ENCODE data around the gene SREK1.
A peak's percentile ranks its signal among the peaks of the same experiment; 100 is the strongest.
"Not testable (repeated sequence)": the region's sequence is repeated elsewhere in the genome, so short reads cannot be mapped to it uniquely, and the experiment has no call there.

Gene SREK1

GRCh38 chr5:66144074-66144833, at the start of gene SREK1:
SREK1 (plus strand) TSS chr5:66144300; CDS start chr5:66144377, 77 bp downstream.
- DNase-seq = peak; percentile 98

- DNase-seq = no peak
These were observed 43.2 kb upstream of the SREK1 start for GRCh38 chr5:66100851-66101250.

- no peak for DNase-seq
These were observed 30.9 kb upstream of the SREK1 start for GRCh38 chr5:66113160-66113559.

- DNase-seq = peak; percentile 70
These were observed 25.8 kb upstream of the SREK1 start for GRCh38 chr5:66118304-66118703.

DNA sequence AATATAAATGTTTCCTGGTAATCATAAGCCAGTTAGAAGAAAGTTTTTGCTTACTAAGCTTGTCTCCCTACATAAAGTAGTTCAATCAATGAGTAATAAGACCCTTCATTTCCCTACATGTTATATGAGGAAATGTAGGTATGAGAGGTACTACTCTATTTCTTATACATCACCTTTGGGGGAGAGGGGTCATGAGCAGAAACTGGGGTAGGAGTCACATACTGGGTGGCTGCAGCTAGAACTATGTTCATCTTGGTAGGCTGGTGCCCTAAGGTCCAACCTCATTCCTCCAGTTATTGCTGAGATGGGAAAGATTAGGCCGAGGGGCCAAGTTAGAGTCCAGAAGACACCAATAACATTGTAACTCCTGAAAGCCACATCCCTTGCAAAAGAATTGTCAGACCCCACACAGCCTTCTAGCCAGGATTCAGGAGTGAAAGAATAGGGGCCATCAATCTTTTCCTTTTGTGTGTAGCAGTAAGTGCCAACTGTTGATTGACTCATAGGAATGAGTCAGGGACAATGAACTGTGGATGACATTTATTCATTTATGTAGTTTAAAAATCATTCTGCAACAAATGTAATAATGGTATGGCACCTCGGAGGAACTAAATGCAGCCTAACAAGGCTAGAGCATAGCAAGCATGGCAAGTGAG, 21.6 kb upstream of the SREK1 start:
- DNase-seq = no peak

- peak; percentile 93 for DNase-seq
These were observed 15.0 kb upstream of the SREK1 start for GRCh38 chr5:66129144-66129543.

GRCh38 chr5:66130493-66130892, 13.6 kb upstream of the SREK1 start:
- no peak for DNase-seq

DNA sequence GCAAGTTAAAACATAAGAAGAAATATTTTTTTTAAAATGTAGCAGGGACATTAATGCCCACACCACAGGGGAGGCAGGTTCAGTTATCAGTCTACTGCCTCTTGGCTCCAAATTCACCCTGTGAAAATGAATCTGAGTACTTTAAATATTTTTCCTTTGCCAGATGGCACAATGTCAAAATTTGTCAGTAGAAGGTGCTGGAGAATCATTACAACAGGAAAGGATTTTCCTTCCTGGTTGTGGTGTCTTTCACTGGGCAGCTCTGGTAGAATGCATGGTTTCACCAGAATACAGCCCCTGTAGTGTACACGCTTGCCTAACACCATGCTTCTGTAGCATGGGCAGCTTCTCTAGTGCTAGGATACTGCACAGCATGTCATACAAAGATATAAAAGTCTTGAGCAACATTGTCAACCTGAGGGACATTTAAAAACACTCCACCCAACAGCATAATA, 9.7 kb upstream of the SREK1 start:
- peak; percentile 16 for DNase-seq

- no peak for DNase-seq
These were observed 8.0 kb upstream of the SREK1 start for GRCh38 chr5:66136053-66136452.

DNA sequence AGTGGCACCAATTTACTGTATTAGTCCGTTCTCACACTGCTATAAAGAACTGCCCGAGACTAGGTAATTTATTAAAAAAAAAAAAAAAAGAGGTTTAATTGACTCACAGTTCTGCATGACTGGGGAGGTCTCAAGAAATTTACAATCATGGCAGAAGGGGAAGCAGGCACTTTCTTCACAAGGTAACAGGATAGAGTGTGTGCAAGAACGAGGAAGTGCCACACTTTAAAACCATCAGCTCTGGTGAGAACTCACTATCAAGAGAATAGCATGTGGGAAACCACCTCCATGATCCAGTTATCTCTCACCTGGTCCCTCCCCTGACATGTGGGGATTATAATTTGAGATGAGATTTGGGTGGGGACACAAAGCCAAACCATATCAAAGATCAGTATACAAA, 7.2 kb upstream of the SREK1 start:
- not testable (repeated sequence) for DNase-seq

DNA sequence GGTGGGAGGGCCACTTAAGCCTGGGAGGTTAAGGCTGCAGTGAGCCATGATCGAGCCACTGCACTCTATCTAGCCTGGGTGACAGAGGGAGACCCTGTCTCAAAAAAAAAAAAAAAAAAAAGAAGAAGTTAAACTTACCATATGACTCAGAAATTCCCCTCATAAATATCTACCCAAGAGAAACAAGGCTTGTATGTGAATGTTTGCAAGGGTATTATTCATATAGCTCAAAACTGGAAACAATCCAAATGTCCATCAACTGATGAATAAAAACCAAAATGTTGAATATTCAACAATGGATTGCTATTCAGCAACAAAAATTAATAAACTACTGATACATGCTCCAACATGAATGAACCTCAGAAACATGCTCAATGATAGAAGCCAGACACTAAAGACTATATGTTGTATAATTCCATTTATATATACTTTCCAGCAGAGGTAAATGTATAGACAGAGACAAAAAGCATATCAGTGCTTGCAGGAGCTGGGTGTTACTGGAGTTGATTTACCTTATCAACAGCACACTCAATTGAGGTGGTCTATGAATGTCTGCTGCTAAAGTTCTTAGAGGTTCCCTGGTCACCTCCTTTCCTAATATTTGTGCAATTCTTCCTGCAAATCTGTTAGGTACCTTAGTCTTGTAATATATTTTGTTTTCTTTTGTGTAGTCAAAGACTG, 5.3 kb upstream of the SREK1 start:
- DNase-seq = no peak

DNA sequence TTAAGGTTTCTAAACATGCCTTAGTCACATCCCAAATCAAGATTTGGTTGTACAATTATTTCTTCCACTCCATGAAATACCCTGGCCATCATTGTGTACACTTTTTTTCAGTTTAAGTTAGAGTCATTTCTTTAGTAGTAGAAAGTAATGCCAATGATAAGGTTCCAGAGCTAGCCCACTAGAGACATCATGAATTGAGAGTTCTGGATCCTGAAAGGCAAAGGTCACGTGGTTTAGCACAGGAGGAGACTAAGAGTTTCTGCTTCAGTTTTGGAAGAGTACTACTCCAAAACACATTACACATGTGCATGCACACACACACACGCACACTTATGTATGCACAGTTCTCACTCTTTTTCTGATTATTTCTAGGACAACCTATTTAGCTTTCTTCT, 4.8 kb upstream of the SREK1 start:
- no peak for DNase-seq

GRCh38 chr5:66142417-66142816, 1.7 kb upstream of the SREK1 start:
- no peak for DNase-seq

- DNase-seq = peak; percentile 54
These were observed 527 bp upstream of the SREK1 start for GRCh38 chr5:66143473-66144073.

GRCh38 chr5:66144834-66145390, 812 bp downstream of the SREK1 start:
- peak; percentile 93 for DNase-seq

GRCh38 chr5:66145737-66146136, 1.6 kb downstream of the SREK1 start:
- no peak for DNase-seq

DNA sequence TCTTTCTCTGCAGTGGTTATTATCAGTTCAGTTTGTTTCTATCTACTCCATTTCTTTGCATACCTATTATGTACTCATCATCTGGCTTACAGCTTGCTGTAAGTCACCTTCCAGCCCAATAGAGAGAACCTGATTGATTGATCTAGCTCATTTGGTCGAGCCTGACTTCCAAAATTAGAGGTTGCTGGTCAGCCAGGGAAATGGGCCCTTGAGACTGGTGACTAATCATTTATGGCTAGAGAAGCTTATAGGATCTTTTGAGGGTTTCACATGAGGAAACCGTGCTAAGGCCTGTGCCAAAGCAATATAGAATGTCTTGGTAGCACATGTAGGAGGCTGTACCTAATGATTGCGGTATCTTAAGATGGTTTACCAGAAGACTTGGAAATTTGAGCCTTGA, 5.8 kb downstream of the SREK1 start:
- DNase-seq = peak; percentile 17

DNA sequence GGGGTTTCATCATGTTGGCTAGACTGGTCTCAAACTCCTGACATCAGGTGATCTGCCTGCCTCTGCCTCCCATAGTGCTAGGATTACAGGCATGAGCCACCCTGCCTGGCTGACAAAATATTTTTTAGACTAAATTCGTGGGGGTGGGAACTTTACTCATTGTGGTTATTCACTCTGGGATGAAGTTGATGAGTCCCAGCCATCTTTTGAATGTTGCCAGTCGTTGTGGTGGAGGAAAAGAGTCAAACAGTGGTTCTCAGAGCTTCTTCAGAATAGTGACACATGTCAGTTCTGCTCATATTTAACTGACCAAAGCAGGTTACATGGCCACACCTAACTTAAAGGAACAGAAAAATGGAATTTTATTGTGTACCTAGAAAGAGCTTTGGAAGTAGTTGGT, 6.9 kb downstream of the SREK1 start:
- DNase-seq = no peak

- DNase-seq = no peak
These were observed 7.4 kb downstream of the SREK1 start for GRCh38 chr5:66151491-66151890.

DNA sequence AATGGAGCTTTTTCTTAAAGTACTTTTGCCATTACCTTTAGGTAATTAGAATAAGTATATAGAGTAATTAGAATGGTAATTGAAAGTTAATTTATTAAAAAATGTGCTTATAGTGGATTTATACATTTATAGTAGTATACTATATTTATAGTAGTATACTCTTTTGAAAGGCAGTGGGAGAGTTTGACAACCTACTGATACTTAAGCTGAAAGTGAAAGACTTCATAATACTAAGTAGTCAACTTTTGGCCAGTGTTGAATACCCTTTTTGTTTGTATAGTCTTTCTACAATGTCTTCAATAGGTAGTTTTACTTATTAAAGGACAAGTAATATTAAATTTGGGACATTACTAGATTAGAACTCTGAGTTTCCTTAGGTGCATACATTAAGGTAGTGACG, 12.9 kb downstream of the SREK1 start:
- DNase-seq = no peak

- no peak for DNase-seq
These were observed 17.3 kb downstream of the SREK1 start for GRCh38 chr5:66161356-66161755.

DNA sequence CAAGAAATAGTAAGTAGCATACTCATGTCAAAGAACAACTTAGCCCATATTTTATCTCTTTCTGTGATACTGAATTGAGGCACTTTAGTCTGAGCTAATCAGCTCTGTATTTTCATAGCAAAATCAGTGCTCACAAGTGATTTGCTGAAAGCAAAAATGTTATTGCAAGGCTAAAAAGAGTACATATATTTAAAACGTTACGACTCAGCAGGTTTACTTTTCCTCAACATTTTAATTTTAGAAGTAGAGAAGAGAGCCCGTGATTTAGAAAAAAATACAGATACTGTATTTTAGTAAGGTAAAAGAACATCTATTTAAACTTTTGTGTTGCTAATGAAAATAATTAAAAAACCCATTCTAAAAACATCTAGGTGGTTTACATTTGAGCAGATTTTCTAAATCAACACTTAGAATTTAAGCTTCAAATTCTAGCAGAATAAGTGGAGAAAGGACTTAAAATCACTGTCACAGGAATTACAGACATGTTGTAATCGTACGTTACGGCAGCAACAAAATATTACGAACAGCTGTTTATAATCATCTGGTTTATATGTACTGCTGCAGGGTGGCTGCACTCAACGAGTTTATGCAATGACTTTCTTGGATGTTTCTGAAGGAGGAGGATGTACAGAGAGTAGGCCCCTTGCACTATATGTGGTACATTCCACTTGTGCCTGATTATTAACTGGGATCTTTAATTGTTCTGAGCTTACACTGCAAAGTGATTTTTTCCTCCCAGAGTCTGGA, 20.1 kb downstream of the SREK1 start:
- DNase-seq = no peak
